Hindlimb muscle (tissue), 1 donor: ENCODE measurements around the gene DAND5. TPM values are rescaled to one million over a fixed set of nuclear protein-coding genes. Genes with fewer than 3 reads are reported as not detected.

Experiments used
- DNase-seq: peaks from one replicate; pipeline ENCODE4 v3.0.0-alpha.2; 2013
- polyA plus RNA-seq: library from polyadenylated mRNA; unstranded; fragments of 120-200 nt; gene quantifications from one replicate; pipeline ENCODE4 v1.2.1, GENCODE V29; 2013; ENCODE audit not compliant: insufficient read length

The DAND5 gene
- polyA plus RNA-seq, 1 donor: 0.18 TPM

GRCh38 chr19:12994701-12995595 lies 25.6 kb downstream of the DAND5 start, which contains the start of gene NFIX:
NFIX (plus strand) TSS chr19:12995475; CDS start chr19:12995838, 363 bp downstream.
- DNase-seq: peak; percentile 66

GRCh38 chr19:12995596-12996405 lies 26.4 kb downstream of the DAND5 start:
- peak; percentile 55 for DNase-seq

GRCh38 chr19:12996406-12997094 lies 27.2 kb downstream of the DAND5 start:
- peak; percentile 58 for DNase-seq

- no peak for DNase-seq
These were observed 28.0 kb downstream of the DAND5 start for GRCh38 chr19:12997179-12997966.

- DNase-seq: peak; percentile 73
These were observed 28.9 kb downstream of the DAND5 start for GRCh38 chr19:12997967-12998940.

GRCh38 chr19:13001166-13001501 lies 31.8 kb downstream of the DAND5 start:
- no peak for DNase-seq

GRCh38 chr19:13001502-13002165 lies 32.3 kb downstream of the DAND5 start:
- no peak for DNase-seq

GRCh38 chr19:13002166-13002898 lies 33.0 kb downstream of the DAND5 start:
- DNase-seq: peak; percentile 92

- no peak for DNase-seq
These were observed 33.7 kb downstream of the DAND5 start for GRCh38 chr19:13003081-13003480.

GRCh38 chr19:13004273-13004672 lies 34.9 kb downstream of the DAND5 start:
- no peak for DNase-seq

- no peak for DNase-seq
These were observed 35.9 kb downstream of the DAND5 start for GRCh38 chr19:13005253-13005652.

GRCh38 chr19:13005861-13006370 lies 36.5 kb downstream of the DAND5 start:
- DNase-seq: no peak

- DNase-seq: no peak
These were observed 37.3 kb downstream of the DAND5 start for GRCh38 chr19:13006431-13007281.

GRCh38 chr19:13007292-13008045 lies 38.1 kb downstream of the DAND5 start:
- no peak for DNase-seq

- no peak for DNase-seq
These were observed 39.8 kb downstream of the DAND5 start for GRCh38 chr19:13008926-13009787.
